GM18907 (cell line): ENCODE data around the gene BAHD1.
A peak's percentile ranks its signal among the peaks of the same experiment; 100 is the strongest.

Experiments
- ATAC-seq: cut with Tn5 transposase; IDR thresholded peaks from one replicate; pipeline ENCODE4 v1.9.1; 2021; ENCODE audit warnings: mild to moderate bottlenecking, moderate library complexity; ENCODE audit not compliant: unreplicated experiment

Gene BAHD1

DNA sequence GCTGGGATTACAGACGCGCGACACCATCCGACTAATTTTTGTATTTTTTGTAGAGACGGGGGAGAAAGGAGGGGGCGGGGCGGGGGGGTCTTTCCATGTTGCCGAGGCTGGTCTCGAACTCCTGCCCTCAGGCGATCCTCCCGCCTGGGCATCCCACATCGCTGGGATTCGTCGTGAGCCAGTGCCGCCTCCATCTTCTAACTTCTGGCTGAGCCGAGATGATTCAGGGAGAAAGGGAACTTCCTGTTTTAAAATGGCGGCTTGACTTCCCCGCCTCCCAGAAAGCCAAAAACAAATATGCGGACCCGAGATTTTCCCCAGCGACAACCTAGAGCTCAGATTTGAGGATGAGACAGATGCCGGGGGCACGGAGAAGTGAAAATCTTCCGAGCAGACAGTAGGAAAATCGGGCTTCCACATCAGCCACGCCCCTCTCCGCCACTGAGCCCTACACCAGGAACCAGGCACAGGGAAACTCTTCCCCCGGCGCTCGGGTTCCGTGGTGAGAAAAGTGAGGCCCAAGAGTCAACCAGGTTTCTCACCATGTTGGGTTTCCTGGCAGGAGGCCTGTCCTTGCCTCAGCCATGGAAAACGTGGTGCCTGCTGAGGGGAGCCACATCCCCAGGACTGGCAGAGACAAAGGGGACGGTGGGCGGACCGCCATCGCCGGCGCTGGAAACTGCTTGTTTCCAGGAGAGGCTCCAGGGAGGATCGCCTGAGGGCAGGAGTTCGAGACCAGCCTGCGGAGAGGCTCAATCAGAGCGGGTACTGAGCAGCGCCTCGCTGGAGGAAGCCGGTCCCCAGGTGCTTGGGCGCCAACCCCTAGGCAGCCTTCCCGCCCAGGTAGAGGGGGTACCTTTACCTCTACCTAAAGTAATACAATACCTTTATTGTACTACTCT, 48.8 kb downstream of the BAHD1 start:
- no peak for ATAC-seq

DNA sequence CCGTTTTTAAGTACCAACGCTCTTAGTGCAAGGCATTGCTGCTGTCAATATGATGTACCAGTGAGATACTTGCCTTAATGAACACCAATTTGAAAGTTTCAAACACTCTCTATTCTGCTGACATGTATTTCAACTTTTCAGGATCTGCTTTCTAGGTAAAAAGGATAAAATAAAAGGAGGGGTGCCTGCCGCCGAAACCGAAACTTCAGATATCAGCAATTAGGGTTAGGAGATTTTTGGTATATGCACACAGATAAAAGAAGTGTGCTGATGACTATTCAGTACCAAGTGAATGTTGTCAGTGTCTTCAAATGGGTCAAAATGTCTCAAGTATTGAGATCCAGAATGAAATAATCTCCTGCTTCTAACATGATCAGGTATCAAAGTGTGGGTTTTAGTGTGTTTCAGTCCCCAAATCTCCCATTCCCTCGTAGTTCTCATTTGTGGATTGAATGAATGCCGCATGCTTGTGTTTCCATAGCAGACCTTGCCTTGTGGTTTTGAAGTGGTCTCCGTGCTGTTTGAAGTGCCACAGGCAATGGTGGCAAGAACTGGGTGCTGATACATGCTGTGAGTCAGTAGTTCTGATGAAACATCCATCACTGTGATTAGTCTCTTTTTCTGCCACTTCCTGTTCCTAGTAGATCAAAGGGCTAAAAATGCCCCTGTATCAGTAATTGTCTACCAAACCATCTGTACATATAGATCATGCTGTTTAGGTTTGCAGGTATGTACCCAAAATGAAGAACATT, 52.5 kb downstream of the BAHD1 start:
- no peak for ATAC-seq

DNA sequence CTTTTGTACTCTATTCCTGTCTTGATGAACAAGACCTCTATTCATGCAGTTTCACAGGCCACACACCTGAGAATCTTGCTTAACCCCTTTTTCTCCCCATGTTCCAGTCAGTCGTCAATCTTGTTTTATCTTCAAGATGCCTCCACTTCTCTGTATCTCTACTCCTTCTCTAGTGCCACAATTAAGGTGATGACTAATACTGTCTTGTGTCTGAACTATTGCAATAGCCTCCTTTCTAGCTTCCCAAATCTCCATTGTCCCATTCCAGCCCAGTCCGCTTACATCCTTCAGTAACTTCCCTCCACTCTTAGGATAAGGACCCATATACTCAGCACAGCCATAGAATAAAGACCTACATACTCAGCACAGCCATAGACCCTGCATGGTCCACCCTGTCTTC, 54.8 kb downstream of the BAHD1 start:
- no peak for ATAC-seq

DNA sequence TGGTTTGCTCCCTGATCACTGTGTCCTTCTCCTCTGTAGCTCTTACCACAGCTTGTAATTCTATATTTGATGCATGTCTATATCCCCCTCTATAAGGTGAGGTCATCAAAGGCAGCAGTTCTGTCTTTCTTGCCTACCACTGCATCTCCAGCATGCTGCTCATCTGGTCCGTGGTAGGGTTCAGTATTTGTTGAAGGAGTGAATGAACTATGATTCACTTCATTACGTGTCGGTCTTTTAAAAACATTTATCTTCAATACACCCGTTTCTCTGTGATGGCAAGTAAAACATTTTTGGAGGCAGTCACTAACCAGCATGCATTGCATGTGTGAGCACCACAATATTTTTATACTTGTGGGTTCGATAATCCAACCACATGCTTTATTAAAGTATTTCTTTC, 57.7 kb downstream of the BAHD1 start:
- no peak for ATAC-seq

DNA sequence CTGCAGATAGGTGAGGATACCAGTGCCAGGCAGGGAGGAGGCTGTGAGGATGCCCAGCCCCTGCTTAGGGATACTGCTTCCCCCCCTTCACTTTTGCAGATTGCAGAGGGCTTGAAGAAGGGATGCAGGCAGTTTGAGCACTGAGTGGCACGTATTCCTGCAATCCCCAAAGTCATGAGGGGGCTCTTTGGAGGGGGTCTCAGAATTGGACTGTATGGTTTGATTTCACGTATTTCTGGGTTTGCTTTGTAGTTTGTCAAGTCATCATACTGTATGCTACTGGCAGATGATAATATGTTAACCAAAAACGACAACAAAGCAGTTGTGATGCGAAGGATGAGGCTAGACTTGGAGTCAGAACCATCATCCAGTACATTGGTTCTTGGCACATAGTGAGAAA, 58.1 kb downstream of the BAHD1 start:
- ATAC-seq, result no peak

DNA sequence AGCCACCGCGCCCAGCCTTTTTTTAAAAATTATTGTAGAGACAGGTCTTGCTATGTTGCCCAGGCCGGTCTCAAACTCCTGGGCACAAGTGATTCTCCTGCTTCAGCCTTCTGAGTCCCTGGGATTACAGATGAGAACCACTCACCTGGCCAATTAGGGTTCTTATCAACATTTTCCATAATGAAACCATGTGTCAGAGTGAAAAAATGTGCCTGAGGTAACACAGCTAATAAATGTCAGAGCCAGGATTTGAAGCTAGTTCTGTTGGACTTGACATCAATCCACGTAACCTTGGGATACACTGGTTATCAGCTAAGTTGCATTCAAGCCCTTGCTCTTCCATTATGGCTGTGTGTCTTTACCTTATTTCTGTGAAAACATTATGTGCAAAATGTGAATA, 59.2 kb downstream of the BAHD1 start:
- ATAC-seq, result no peak

DNA sequence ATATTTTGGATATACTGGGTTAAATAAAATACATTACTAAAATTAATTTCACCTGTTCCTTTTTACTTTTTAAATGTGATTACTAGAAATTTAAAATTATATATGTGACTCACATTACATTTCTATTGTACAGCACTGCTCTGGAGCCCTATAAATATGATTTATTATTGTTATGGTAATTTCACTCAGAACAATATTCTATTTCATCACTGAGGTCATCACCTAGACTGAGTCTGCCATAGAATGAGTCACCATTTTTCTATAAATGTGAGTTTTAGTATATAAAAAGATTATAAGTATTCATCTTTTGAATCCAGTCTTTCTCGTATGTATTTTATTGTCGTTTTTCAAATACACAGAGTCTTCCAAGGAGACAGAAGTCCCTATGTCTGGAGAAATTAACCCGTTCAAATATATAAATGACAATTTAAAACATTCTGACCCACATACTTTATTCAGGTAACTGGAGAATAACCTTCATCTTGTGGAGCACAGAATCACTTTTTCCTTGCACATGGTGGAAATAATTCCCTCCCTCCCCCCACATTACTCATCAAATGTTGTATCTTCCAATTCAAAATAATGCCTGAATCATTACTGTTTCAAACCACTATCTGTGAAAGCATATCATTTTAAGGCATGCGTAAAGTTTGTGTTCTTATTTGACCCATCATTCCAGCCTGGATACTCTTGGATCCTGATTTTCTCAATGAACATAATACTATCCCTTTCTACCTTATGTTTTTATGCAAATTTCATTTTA, 60.0 kb downstream of the BAHD1 start:
- ATAC-seq, result no peak

DNA sequence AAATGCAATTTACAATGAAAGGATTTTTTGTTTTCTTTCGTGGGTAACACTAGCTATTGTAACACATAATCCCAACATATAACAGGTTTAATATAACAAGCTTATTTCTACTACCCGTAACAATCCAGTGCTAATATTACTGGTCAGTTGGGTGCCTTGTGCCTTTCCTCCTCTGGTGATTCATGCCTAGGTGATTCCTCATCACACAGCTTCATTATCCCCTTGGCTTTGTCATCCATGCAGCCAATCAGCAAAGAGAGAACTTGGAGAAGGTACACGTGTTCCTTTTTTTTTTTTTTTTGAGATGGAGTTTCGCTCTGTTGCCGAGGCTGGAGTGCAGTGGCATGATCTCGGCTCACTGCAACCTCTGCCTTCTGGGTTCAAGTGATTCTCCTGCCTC, 60.7 kb downstream of the BAHD1 start:
- no peak for ATAC-seq

DNA sequence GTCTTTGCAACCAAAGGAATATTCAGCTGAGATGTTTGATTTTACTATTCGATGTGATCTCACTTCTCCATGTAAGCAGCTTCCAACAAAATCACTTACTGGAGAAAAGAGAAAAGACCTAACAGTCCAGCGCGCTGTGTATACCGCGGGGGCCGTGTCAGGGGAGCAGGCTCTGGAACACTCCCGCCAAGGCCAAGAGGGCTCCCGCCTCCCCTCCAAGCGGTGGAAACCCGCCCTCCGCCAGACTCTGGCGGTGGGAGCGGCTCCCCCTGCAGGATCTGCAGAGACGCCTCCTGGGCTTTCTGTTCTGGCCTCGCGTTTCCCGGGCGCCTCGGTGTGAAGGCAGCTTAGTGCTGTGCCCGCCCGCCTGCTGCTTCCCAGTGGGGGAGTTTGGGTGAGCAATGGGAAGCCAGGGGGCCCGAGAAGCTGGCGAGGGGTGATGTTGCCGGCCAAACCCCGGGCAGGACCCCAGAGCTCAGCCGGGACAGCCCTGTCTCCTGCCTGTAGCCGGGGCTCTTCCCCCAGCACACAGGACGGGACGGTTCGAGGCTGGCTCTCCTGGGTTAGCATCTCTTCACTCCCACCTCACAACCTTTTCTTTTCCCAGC, 66.3 kb downstream of the BAHD1 start:
- peak; percentile 64 for ATAC-seq

DNA sequence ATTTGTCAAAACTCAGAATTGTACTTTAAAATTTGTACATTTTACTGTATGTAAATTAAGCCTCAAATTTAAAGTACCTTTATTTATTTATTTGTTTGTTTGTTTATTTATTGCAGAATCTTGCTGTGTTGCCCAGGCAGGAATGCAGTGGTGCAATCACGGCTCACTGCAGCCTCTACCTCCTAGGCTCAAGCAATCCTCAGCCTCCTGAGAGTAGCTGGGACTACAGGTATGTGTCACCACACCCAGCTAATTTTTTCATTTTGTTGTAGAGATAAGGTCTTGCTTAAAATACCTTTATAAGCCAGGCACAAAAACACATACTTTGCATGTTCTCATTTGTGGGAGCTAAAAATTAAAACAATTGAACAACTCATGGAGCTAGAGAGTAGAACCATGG, 67.5 kb downstream of the BAHD1 start:
- no peak for ATAC-seq

DNA sequence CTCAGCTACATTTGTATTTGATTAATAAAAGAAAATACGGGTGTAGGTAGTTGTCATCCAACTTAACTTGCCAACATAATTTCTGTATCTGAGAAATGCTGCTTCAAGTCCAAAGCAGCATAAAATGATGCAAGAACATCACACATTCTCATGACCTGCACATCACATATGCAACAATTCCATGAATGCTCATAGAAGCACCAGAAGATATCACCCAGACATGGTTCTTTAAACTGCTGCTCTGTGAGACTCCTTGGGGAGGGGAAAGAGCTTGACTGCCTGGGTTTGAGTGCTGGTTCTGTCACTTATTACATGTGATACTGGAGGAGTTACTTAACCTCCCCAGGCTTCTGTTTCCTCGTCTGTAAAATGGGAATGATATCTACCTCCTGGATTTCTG, 69.4 kb downstream of the BAHD1 start:
- ATAC-seq, result no peak

DNA sequence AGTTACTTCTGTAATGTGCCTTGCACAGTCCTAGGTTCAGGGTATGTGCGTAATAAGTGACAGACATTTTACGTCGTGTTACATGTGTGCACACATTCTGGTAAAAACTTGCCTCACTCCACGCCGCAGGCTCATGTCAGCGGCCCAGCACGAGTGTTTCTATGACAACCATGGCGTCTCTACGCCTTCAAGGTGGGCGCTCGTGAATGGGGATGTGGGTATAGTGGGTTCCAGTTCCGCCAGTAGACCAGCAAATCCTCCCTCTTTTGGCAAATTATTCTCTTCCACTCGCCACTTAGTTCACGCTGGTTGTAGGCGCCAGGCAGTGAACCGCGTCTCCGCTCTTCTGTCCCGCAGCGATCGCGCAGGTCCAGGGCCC, 70.3 kb downstream of the BAHD1 start:
- peak; percentile 54 for ATAC-seq

DNA sequence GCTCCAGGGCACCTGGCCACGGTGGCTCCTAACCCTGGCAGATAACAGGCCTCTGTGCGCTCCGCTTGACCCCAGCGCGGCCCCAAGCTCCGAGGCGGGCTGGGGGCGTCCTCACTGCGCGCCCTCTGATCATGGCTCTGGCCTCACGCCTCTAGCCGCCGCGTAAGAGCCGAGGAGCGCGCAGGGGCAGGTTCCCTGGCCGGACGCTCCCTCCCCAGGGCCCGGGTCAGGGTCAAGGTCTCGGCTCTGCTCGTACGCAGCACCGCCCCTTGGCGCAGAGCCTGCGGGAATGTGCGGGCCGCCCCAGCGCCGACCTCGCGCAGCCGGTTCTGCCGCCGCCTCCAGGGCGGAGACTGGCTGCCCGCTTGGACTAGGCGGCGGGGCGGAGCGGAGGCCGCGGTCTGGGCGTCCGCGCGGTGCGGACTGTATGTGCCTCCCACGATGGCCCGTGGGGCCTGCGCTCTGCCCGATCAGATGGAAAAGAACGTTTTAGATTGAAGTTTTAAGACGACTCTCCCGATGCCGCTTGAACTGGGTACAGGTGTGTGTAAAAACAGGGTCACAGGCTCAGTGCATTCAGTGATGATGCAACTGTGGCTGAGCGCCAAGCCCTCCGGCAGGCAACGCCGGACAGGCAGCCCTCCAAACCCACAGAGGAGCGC, 70.8 kb downstream of the BAHD1 start:
- ATAC-seq, result peak; percentile 51

DNA sequence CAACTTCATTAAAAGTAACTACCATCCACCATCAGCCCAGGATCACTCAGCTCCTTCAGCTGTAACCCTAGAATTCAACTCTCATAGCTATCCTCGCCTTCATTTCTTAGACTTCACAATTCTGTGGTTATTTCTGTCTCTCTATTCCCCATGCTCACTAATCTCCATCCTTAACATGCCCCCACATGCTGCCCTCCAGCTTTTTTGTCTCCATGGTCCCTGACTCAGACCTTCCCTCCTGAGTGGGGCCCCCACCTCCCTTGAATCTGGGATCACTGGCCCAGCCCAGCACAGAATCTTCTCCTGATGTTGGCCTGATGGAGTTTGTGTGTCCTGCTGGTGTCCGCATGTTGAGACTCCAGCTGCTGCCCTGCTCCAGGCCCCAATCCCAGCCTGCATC, 71.7 kb downstream of the BAHD1 start:
- no peak for ATAC-seq

DNA sequence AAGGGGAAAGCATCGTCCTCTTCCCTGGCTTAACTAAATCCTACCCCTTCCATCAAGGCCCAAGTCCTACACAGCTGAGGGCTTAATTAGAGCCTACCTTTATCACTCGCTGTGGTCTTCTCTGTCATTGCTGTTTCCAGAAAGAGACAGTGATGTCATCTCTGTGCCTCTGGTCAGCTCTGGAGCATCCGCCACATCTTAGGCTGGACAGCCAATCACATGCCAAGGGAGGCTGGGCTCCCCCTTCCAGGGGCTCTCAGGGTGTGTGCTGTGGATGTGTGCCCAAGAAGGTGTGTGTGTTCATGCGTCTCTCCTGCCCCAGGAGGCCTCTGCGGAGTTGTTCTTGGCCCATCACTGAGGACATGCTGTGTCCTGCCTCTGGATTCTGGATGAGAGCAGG, 72.9 kb downstream of the BAHD1 start:
- no peak for ATAC-seq

DNA sequence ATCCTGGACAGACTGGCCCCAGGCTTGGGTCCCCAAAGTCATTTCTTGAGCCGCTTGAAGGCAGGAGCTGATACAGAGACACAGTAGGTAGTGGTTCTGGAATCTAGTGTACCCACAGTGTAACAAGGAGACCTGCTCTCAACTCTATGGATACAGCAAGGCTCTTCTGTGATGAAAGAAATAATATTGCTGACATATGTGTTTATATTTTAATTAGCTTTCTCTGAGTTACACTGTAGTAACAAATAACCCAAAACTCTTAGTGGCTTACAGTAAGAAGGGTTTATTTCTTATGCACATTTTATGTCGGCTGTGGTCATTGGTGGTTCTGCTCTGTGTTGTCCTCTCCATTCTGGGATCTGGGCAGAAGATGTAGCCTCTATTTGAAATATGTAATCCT, 75.6 kb downstream of the BAHD1 start:
- ATAC-seq, result no peak
